Stimulated activated CD8-positive, alpha-beta memory T cell treated with anti-CD3 and anti-CD28 coated beads, Interleukin-12 subunit alpha, Interleukin-12 subunit beta, amount 100 ng/mL, for 4 hours (primary cell): ENCODE results near the gene TMEM131.

Source experiments
- DNase-seq: peaks from one replicate; pipeline ENCODE4 v3.0.0-alpha.2; 2020; ENCODE audit warnings: low read depth

The TMEM131 gene

DNA sequence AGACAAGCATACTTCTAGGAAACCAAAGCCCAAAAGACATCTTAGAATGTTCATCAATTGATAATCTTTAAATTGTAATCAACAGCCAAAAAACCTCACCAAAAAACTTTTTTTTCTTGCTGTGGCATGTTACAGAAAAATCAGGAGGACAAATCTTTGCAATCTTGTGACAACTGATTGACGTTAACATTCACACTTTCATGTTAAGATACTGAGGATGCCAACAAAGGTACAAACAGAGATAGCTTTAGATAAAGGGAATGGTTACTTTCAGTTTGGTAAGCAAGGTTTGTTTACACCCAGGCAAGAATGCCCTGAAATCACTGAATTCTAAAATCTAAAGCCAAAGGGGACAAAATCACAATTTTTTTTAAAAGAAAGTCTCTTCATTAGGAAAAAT is 190.0 kb downstream of the TMEM131 start:
- DNase-seq, result no peak

DNA sequence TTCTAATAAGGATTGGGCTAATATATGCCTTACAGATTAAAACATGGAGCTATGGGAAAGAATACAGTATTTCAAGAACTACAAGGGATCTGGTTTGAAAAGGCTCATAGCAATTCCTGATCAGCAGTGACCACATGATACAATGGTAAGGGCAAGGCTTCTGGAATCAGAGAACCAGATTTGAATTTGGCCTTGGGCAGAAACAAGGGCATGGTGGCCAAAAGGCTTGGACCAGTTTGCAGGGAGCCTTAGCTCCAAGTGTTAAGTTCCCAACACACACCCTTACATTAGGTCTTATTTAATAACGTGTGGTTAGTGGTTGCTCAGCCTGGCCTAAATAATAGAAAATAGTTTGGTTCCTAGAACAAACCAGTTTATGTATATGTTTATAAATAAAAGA is 194.7 kb downstream of the TMEM131 start:
- no peak for DNase-seq

DNA sequence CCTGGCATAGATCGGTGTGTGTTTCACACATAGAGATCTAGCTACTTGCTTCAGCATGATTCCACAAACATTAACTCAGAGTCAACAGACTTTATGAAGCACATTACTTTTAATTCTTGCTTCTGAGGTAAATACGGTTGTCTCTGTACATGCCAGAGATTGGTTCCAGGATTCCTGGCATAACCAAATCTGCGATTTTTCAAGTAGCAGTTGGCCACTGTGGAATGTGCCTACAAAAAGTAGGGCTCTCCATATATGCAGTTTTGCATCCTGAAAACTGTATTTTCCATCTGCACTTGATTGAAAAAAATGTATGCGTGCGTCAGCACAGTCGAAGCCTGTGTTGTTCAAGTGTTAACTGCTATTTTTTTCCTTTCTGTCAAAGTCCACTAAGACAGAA is 197.3 kb downstream of the TMEM131 start:
- no peak for DNase-seq

DNA sequence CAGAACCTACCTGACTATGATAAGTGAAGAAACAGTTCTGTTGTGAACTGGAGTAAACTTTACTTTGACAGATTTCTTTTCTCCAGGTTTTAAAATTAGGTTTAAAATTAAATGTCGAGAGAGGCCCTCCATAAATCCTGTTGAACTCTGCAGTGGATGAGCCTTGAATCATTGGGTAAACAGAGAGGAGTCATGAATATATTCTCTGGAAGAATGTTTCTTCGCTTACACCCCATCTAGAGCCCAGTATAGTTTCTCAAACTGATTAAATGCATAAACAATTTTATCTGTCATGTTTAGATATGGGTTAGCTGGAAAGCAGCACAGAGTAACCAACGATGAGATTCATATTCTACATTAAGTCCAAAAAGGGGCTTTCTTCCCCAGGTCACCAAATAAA is 198.4 kb downstream of the TMEM131 start:
- DNase-seq, result no peak

DNA sequence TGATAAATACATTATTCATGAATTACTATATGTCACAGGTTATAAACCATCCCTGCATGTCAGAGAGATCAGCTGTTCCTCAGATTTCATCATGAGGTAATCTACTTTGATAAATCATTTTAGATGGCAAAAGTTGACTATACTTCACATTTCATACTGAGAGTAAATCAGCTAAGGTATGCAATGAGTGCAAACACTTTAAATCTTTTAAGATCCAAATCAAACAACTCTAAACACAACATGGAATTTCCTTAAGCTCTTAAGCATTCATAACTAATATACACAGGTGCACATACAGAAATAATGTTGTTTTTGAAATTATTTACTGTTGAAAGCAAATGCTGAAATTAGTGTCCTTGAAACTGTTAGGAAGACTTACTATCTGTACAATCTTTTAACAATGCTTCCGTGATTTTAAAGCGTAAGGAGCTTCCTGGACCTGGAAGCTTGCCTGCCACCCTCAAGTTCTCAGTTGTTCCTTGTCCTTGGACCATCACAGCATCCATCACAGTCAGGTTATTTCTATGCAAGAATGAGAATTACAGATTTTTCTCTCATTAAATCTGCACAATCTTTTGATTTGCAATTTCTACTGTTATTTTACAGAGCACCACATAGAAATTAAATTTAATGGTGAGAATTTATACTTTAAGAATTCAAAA is 199.2 kb downstream of the TMEM131 start:
- no peak for DNase-seq

DNA sequence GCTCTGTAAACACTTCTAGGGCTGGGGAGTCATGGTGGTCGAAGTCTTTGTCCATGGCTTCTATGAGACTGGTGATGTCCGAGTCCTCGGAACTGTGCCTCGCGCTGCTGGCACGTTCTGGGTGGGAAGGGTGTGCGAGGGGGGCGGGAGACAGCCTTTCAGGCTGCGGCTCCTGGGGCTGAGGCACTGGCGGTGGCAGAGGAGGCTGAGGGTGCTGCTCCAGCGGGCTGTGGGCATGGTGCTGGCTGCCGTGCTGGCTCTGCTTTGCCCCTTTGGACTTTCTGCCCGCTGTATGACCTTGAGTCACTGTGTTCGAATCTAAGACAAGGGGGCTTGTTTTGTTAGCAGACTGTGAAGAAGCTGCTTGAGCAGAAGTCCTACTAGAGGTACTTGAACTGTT is 203.3 kb downstream of the TMEM131 start:
- no peak for DNase-seq

DNA sequence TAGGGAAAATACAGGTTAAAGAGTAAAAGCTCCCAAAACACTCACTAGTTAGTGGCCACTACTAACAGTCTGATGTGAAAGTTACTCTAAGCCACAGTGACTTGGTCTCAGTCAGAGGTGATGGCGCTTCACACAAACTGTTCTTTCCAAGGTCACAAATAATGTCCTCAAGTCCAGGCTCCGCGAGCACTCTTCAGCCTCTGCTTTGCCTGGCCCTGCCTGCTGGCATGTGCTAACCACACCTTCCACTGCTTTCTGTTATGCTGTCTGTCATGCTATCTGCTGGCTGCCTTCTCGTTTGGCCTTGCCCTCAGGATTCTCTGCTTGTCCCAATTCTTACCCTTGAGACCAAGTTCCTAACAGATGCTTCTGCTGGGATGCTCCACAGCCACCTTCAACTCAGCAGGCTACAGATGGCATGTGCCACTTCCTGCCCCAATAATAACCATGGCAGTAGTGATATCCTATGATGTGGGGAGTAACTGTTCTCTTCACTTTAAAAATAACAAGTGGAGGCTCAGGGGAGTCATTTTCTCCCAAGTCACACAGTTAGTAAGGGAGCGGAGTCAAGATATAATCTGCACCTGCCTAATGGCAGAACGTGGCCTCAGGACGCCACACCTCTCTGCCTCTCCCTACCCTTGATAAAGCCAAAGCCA is 206.6 kb downstream of the TMEM131 start:
- DNase-seq, result no peak

DNA sequence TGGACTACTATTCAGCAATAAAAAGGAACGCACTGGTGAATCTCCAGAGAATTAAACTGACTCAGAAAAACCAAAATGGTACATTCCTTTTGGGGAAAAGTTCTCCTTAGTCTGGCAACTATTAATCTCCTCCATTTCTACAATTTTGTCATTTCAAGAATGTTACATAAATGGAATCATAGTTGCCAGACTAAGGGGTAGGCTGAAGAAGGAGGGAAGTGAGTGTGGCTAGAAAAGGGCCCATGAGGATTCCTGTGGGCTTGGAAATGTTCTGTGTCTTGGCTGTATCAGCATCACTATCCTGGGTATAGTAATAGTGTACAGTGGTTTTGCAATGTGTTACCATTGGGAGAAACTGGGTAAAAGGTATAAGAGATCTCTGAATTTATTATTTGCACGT is 209.9 kb downstream of the TMEM131 start:
- DNase-seq, result no peak

DNA sequence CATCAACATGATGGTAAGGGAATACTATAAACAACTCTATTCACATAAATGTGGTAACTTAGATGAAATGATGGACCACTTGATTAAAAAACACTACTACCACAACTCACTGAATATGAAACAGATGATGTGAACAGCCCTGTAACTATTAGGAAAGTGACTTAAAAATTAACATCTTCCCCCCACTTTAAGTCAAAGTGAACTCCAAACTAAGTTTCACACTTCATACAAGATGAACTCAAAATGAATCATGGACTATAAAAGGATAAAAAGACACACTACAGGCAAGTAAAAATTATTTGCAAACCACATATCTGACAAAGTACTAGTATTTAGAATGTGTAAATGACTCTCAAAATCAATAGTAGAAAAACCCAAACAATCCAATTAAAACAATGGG is 210.8 kb downstream of the TMEM131 start:
- no peak for DNase-seq

DNA sequence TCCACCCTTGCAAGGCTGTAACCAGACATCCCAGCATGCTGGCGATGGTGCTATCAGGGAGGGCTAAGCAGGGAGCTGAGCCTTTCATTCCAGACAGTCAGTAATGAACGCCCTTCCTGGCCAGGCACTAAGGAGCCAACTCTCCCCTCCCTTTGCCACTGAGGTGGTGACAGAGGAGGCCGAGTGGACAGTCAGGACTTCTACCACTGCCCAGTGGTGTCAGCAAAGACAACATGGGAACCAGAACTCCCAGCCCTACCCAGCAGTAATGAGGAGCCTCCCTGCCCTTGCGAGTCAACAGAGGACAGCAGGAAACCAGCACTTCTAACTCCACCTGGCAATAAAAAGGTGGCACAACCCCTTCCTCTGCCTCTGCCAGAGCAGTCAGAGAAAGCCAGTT is 213.8 kb downstream of the TMEM131 start:
- DNase-seq, result no peak

DNA sequence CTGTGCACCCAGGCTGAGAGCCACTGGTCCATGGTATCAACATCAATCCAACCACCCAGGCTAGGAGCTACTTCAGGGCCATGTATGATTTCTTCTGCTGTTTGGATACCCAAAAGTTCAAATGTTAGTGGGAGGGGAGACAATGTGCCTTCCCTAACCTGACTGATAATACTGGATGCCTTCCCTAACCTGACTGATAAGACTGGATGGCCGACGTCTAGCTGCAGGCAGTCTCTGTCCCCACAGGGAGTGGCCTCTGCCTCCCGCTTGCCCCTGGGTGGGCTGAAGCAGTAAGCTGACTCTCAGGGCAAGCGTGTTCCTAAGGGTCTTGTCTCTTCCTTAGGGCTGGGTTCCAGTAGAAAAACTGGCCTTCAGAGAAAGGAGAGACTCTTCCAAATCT is 216.6 kb downstream of the TMEM131 start:
- DNase-seq, result no peak

DNA sequence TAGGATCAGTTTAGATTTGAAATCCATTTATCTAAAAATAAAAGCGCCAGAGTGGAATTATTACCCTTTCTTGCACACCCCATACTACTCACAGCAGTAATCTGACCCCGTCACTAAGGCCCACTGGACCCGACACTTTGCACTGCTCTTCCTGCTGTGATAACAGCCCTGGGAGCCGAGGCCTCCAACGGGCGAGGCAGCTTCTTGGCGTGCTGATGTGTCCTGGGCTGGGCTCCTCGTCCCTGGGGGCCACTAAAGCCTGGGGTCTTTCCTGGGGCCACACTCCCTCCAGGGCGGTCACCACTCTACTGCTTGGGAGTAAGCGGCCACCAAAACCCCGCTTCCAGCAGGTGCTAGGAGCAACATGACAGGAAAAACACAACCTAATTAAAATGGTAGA is 220.7 kb downstream of the TMEM131 start:
- DNase-seq, result no peak

DNA sequence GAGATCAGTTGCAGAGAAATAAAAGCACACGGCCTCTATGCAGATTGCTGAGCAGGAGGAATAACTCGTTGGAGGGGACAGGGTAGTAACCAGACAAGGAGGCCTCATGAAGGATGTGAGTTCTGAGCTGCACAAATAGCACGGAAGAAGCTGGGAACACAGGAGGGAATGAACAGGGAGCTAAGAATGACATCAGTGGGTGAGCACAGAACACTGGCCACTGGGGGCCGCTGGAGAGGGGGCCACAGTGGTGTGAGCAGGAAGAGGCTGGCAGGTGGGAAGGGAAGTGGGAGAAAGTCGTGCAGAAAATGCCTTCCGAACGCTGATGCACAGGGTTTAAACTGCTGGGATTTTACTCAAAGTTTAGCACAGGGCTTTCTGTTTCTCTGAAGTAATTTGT is 221.3 kb downstream of the TMEM131 start:
- no peak for DNase-seq

DNA sequence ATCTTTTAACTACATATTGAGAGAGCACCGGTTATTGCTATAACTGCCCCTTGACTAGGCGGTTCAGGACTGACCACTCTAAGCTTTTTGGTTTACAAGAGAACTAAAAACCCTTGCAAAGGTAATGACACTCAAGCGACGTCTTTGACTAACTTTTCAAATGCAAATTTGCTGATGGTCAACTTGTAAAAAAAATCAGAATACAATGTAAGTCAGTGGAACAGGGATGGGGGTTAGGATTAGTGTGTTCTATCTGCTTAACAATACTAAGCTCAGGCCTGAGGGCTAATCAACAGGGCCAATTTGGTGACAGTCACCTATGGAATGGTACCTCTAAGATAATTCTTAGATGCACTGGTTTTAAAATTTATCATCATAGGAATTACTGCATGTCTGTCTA is 225.3 kb downstream of the TMEM131 start:
- no peak for DNase-seq

DNA sequence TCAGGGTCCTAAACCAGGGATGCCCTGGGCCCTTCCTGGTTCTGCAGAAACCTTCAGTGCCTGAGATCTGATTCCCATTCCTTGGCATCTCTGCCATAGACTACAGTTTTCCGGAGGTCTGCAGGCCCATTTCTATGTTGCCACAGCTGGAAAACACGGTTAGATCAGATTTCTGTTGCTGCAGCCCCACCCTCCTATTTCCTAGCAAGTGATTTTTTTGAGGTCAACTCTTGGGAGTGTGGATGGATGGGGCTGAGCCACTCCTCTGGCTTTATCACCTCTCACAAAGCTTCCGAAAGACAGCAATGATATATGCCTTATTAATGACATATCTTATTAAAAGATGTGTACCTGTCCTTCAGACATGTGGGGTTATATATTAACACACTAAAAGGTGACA is 226.0 kb downstream of the TMEM131 start:
- no peak for DNase-seq

DNA sequence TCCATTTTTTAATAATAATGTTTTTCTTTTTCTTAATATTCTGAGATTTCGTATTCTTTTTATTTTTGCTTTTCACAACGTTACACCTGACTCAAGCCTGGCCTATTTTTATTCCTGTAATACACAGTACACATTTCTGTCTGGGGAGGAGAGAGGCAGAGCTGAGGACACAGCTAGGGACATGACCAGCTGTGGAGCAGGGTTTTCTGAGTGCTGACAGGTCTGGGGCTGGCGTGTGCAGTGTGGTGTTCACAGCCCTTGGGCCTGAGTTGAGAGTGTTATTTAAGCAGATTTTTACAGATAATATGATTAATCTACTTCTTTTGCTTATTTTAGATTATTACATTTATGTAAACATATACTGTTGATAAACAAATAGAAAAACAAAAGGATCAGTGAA is 226.4 kb downstream of the TMEM131 start:
- DNase-seq, result no peak

DNA sequence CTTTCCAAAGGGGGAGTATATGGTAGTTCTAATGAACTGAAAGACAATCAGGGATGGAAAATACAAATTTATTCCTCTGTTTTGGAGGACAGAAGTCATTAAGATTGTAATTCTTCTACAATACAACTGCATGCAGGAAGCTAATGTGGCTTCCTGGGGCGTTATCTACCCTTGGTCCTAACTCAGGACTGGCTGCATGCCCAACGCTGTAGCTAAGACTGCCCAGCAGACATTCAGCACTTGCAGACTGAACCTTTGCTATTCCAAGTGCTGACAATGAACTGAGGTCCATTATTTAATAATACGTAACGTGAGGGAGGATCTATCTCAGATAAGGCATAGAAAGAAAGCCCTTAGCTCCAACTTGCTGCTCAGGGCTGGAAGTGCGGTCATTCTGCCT is 229.2 kb downstream of the TMEM131 start:
- DNase-seq, result no peak

DNA sequence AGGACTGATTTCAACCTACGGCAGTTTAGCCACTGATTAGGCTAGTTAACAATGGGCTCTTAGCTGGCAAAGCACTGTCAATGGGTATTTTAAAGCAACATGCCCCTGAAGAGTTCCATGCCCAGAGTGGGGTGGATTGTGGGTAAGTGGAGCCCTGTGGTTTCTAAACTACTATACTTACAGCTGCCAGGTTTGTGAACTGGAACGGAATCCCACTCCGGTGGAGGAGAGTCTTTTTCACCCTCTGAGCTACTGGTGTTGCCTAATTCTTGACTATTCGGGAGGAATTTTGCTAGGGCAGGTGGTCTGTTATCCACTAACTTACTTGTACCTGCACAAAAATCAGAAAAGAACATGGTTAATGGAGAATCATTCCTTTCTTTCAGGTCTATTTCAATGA is 229.8 kb downstream of the TMEM131 start:
- no peak for DNase-seq

DNA sequence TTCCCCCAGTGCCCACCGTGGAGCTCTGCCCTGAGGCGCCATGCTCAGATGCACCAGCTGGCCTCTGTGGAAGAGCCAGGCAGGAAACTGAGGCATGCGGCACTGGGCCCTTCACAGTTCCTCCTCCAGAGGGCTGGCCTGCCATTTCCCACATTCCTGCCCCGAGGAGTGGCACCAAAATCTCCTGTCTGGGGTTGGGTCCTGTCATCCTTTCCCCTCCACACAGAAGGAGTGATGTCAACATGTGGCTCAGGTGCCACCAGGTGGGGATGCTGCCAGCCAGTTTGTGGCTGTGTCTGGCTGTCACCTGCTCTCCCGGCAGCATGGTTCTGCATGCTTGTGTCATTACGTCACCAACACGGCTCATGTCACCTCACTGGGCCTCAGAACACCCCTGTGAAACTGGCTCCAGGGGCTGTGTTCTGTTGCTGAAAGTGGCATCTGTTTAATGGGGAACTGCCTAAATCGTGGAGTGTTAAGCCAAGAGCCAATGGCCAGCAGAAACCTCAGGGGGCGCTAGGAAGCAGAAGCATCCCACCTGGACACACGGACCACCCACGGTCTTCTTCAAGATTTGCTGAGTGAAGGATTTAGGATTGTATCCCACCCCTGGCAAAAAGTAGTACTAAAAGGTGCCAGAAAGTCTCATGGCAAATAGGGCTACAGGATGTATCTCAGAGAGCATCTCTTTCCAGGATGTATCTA is 231.0 kb downstream of the TMEM131 start:
- DNase-seq, result no peak

DNA sequence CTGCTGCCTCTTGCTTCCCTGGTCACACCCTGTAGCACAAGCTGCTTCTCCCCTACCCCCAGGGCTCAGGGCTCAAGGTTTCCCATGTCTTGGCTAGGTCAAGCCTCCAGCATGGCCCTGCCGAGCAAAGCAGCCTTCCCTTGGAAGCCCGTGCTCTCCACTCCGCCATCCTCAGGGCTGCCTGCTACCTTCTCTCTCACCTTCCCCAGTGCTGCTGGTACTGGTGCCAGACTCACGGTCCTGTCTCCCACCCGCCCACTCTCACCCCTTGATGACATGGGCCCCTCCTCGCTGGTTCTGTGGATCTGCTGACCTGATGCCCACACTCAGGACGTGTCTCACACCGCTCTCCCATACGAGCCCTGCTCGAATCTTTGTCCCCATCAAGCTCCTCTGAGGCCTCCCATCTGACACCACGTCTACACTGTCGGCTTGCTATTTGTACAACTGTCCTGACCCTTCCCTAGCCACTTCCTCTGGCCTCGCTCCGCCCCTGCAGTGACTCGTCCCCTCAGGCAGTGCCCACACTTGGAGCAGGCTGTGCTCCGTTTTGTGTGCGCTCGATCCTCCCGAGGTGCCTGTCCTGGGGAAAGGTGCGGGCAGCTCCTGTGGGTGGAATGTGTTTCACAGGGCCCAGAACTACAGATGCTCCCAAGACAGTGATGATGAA is 232.4 kb downstream of the TMEM131 start:
- DNase-seq, result no peak

DNA sequence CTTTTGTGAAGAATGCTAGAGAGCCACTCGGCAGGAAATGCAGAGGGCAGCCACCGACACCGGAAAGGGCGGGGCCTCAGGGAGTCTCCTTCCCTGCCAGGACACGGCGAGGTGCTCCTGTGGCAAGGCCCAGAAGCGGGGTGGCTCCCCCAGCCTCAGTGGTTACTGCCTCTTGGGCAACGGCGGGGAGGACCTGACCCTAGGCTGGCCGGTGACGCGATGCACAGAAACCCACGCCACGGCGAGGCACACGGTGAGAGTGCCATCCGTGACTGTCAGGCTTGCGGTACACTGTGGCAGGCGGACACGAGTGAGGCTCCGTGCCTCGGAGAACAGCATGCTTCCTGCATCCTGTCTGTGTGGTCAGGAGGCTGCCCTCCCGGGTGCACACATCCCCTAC is 234.6 kb downstream of the TMEM131 start:
- peak; percentile 31 for DNase-seq

DNA sequence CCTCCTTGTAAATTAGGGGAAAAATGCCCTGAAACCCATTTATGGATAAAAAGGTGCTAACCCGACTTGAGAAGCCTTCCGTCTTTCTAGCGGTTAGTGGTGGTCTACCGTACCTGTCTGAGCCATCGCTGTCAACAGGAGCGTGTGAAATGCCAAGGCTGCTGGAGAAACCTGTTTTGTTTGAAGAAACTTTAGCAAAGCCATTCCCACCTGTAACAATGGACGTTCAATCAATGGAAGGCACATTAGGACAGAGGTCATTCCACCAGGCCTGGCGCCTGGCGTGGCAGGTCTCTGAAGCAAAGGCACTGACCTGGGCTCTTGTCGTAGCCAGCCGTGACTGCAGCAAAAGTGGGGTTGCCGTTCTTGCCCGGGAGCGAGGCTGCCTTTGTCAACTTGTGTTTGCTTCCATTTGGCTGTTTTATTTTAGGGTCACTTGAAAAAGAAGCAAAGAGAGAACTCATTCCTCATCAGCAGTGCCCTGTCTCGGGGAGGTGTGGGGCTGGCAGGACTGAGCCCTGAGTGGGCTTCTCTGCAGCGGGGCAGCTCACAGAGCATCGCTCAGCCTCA is 235.2 kb downstream of the TMEM131 start:
- no peak for DNase-seq
